T follicular helper cell (primary cell): ENCODE data around the gene COL12A1.

Source experiments
- DNase-seq: peaks from one replicate; pipeline ENCODE4 v3.0.0-alpha.2; 2020; ENCODE audit warnings: low read depth

Gene COL12A1

DNA sequence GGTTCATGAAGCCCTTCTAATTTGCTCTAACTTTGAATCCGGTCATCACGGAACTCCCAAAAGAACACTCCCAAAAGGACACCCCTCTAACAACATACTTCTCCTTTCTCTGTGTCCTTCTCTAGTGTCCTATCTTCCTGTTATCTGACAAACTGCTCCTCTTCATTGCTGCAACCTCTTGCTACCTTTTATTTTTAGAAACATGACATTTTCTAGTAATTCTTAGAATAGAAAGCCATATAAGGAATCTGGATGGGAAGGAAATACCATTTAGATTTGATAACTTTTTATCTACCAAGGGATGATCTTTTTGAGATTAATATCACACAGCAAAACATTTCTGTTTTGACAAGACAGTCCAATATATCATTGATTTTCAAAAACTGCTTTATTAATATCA lies 63.1 kb downstream of the COL12A1 start:
- no peak for DNase-seq

DNA sequence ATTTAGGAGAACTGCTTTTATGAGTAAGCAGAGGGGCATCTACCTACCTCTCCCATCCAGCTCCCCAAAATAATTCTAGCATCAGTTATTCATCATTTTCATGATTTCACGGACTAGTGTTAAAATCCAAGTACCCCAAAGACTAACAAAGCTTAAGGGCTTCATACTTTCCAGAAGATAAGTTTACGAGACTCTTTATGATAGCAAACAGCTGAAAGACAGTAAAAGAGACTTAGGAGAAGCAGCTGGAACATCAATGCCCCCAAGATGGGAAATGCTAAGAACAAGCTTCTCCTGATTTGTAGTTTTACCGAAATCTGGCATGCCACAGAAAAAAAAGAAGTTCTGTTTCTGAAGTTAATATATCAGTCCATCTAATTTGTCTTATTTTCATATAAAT lies 70.0 kb downstream of the COL12A1 start:
- no peak for DNase-seq

DNA sequence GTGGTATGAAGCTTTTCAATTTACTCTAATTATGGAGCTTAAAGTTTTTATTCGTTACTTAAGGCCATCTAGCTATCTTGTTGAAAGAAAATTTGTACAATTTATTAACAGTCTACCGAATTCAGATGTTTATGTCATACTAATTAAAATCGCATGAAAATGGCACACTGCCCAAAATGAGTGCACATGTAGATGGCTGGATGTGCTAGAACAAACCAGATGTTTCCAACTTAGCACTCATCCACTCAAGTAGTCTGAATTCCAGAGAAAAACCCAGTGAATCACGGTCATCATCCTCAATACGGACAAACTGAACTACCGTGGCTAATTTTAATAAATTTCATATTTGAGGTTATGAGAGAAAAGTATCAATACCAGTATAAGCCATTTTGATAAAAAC lies 70.4 kb downstream of the COL12A1 start:
- DNase-seq: no peak

- no peak for DNase-seq
Observed at GRCh38 chr6:75130784-75131183, 75.1 kb downstream of the COL12A1 start.

DNA sequence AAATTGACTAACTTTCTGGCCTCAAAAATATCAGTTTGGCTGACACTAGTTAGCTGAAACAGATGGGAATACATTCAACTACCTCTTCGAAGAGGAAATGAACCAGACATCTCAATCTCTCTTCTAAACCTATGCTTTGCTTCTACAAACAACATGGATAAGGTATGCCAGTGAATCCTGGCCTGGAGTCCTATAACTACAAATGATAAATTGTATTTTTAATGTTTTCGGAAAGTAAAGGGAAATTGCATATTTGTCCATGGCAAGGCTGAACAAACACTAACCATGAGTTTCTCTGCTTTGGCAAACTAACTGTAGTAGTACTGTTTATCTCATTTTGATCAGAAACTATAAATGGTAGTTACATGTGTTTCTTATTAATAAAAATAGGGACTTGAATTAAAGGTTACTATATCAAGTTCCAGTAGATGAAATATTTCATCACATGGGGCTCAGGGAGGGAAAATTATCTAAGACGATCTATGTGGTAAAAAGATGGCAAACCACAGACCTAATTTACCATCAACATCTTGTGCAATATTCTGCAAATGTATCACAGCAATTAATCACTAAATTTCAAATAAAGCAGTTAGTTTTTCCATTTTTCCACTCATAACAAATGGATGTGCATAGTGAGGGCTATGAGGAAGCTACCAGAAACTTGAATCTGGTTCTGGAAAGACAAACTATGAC lies 76.8 kb downstream of the COL12A1 start:
- no peak for DNase-seq

GRCh38 chr6:75126518-75126917 lies 79.3 kb downstream of the COL12A1 start:
- DNase-seq: no peak

- DNase-seq: no peak
Observed at GRCh38 chr6:75124983-75125382, 80.9 kb downstream of the COL12A1 start.

- no peak for DNase-seq
Observed at GRCh38 chr6:75124085-75124484, 81.8 kb downstream of the COL12A1 start.

DNA sequence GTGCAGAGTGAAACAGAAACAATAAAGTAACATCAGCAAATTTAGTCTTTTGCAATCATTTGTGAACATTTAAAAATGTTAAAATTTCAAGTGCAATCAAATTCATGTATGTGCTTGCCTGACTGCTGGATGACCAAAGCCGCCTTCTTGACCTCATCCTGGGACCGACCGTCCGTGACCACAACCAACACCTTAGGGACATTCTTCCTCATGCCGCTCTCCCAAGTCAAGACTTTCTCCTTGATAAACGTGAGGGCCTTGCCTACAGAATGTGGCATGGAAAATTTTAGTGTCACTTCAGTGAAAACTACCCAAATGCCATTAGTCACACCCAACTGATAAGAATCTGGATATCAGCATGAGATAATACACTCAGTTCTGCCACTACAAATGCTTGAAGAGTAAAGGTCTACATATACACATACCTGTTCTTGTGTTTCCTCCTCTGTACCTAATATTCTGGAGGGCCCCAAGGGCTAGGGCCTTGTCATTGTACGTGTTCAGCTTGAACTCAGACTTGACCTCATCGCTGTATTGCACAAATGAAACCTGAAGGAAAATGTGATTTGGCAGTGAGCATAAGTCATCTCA lies 86.8 kb downstream of the COL12A1 start:
- DNase-seq: no peak

- no peak for DNase-seq
Observed at GRCh38 chr6:75117701-75118100, 88.2 kb downstream of the COL12A1 start.

- no peak for DNase-seq
Observed at GRCh38 chr6:75116946-75117345, 88.9 kb downstream of the COL12A1 start.

GRCh38 chr6:75115481-75115880 lies 90.4 kb downstream of the COL12A1 start:
- DNase-seq: no peak

DNA sequence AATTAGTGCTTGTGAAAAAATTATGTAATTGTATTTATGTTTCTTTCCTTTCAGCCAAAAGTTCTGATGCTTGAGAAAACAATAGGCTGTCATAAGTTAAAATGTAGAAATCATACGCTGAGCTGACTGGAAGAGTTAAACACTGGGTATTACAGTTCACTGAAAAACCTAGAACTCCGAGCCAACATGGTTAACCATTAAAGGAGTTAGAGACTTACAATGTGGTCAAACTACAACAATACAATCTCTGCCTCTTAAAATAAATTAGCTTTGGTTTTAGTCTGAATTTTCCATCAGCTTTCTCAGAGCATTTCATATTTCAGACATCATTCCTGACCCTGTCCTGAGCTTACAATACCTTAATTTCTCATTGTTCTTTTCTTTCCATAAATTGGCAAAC lies 91.0 kb downstream of the COL12A1 start:
- DNase-seq: no peak

- no peak for DNase-seq
Observed at GRCh38 chr6:75114195-75114594, 91.7 kb downstream of the COL12A1 start.

DNA sequence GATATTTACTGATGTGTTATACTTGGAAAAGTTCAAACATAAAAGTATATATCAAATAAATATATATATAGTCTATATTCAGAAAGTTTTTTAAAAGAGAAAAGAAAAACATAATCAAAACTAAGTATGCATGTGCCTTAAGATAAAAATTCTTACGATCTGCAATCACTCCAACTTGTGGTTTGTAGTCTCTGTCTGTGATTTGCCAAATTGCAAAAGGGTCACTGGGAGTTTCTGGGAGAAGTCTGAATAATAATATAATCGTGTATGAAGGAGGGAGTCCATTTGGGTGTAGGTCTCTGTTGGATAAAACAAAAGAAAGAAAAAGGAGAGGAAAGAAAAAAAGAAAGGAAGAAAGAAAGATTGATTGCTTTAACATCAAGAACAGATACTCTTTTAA lies 92.4 kb downstream of the COL12A1 start:
- DNase-seq: no peak

- no peak for DNase-seq
Observed at GRCh38 chr6:75109765-75110164, 96.1 kb downstream of the COL12A1 start.

- no peak for DNase-seq
Observed at GRCh38 chr6:75109022-75109421, 96.8 kb downstream of the COL12A1 start.

DNA sequence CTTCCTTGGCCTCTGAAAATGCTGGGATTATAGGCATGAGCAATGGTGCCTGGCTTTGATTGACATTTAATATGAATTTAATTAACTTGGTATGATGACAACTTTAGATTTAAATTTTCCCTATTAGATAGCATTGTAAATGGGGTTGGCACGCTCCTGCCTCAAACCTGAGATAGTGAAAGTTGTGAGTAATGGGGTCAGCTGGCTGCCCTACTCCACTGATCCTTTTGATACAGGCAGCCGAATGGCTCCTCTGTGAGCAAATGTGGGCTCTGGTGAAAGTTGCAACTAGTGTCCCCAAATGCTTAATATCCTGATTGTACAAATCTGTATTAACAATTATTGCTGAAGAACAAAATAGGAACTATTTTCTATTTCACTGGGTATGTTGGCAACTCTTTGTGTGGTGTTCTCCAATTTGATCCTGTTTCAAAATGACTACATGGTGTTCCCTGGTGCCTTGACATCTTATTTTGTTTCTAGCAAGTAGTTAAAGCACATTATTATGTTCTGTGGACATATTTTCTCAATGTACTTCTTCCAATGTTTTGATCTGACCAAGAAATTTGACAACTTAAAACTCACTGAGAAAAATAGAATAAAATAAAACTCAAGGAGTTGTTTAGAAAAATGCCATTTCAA lies 97.4 kb downstream of the COL12A1 start:
- no peak for DNase-seq

DNA sequence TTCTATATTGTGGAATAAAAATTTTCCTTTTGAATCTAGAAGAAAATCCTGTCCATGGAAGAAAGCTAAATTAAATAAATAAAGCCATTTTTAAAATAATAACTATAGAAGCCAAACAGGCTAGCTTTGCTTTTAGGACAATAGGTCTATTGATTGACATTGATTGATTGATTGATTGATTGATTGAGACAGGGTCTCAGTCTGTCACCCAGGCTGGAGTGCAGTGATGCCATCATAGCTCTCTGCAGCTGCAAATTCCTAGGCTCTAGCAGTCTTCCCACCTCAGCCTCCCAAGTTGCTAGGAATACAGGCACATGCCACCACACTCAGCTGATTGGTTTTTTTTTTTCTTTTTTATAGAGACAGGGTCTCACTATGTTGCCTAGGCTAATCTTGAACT lies 97.9 kb downstream of the COL12A1 start:
- DNase-seq: no peak

DNA sequence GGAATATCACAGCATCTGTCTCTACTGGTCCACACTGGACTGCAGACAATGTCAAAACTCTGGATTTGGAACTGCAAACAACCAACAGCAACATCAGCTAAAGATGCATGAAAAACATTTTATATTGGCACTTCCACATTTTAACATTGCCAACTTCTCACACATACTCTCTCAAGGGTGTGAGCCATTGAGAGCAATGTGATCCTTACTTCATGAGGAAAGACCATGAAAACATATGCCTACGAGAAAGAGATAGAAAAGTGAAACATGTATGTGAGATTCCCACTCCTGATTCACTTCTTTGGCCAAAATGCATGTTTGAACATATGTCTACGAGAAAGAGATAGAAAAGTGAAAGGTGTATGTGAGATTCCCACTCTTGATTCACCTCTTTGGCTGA lies 99.4 kb downstream of the COL12A1 start:
- no peak for DNase-seq

GRCh38 chr6:75103431-75103830 lies 102.4 kb downstream of the COL12A1 start:
- DNase-seq: no peak

DNA sequence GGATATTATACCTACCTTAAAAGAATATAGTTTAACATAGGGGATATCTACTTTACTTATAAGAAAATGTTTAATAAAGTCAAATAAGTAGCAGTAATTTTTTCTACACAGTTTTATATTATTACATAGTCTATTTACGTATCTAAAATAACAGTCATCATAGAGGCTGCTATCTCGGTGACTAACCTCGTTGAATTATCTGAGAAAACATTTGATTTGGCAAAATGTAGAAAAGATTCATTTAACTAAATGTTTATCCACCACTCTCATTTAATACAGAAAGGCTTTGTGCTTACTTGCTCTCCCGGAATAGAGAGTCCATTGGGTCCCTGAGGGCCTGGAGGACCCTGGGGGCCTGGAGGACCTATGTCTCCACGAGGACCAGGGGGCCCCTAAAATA lies 103.6 kb downstream of the COL12A1 start:
- no peak for DNase-seq

DNA sequence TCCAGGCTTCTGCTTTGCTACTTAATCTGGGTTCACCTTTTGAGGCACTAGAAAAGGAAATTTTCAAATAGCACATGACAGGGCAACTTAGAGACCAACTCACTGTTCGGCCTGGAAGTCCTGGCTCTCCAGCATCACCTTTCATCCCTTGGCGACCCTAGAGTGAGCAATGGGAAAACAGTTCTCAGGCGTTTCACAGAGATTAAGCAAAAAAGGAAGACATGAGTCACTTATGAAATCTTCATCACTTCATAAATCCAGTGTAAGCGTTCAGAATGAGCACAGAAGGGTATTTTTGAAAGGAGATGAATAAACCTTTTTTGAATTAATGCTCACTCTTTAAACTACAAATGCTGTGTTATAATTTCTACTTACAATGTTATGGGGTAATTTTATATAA lies 104.0 kb downstream of the COL12A1 start:
- no peak for DNase-seq

GRCh38 chr6:75098709-75099108 lies 107.1 kb downstream of the COL12A1 start:
- no peak for DNase-seq
